Measurements from ENCODE around the gene DERL3. TPM values are rescaled to one million over a fixed set of nuclear protein-coding genes. Genes with fewer than 3 reads are reported as not detected.

DERL3 gene
- total RNA-seq, 1 experiment from 2014 or later = 1.5 TPM

DNA sequence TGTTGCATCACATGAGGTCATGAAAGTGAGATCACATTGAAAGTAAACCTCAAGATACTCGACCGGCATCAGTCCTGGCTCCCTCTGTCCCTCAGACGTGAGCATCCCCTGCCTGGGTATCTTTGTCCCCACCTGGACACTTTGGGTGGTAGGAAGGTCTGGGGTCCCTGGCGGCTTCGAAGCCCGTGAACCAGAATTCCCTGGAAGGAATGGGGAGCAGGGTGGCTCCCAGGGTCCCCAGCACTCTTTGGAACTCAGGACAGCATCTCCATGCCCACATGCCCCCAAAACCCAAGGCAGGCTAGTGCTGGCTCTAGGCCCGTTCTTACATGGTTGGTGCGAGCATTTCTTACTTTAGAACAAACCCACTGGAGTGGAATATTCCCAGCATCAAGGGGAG, 7.5 kb downstream of the DERL3 start:
- POLR2A ChIA-PET (ENCODE audit: low non-redundant PET) = no interaction called here
- intact Hi-C loops (cut with micrococcal nuclease; ENCODE audit: unreplicated experiment) = no loop called here
- DNase-seq (ENCODE audit: low spot score) = no peak

DNA sequence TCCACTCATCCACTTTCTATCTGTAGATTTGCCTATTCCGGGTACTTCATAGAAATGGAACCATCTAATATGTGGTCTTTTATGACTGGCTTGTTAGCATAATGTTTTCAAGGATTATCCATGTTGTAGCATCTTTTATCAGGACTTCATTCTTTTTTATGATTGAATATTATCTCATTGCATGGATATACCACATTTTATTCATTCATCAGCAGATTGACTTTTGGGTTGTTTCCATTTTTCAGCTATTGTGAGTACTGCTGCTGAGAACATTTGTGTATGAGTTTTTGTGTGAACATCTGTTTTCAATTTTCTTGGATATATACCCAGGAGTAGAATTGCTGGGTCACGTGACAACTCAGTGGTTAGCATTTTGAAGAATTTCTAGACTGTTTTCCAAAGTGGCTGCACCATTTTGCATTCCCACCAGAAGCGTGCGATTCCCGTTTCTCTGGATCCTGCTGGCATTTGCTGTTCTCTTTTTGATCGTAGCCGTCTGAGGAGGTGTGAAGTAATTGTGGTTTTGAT, 8.9 kb downstream of the DERL3 start:
- POLR2A ChIA-PET (ENCODE audit: low non-redundant PET) = no interaction called here

More for the DNA sequence above, 7.5 kb downstream of the DERL3 start:
- Histone ChIP-seq H3K9me3 (ENCODE audit: low read depth, low read length, poor library complexity, severe bottlenecking) (no peaks in the 10 kb centered on the region), H3K36me3 (ENCODE audit: insufficient read depth, low read length, poor library complexity, severe bottlenecking) (peaks cover 59% of the 10 kb centered on the region), H3K4me1 (ENCODE audit: insufficient read depth, low read length, poor library complexity, severe bottlenecking) (peaks cover 5% of the 10 kb centered on the region), H3K27ac (ENCODE audit: low read depth, low read length, poor library complexity, severe bottlenecking) (peak overlapping the region; percentile 50), H3K27me3 (replicated peaks; ENCODE audit: insufficient read depth, low read depth, low read length, poor library complexity) (no peaks in the 10 kb centered on the region), H3K4me3 (ENCODE audit: low read depth, low read length, poor library complexity, severe bottlenecking) (no peak overlapping the region)
- CTCF ChIA-PET = interaction anchor here (0.5 kb wide), 1 partner anchor 30 kb away, joined by 5 read pairs; no protein-coding TSS in a partner anchor
- BruUV-seq (replicated peaks) = no TSS peak
- TF ChIP-seq EZH2 (IDR thresholded peaks at IDR 0.05; ENCODE audit: borderline replicate concordance, low read depth, low read length, poor library complexity, severe bottlenecking) = no peak
- TF ChIP-seq, protein P1, sequence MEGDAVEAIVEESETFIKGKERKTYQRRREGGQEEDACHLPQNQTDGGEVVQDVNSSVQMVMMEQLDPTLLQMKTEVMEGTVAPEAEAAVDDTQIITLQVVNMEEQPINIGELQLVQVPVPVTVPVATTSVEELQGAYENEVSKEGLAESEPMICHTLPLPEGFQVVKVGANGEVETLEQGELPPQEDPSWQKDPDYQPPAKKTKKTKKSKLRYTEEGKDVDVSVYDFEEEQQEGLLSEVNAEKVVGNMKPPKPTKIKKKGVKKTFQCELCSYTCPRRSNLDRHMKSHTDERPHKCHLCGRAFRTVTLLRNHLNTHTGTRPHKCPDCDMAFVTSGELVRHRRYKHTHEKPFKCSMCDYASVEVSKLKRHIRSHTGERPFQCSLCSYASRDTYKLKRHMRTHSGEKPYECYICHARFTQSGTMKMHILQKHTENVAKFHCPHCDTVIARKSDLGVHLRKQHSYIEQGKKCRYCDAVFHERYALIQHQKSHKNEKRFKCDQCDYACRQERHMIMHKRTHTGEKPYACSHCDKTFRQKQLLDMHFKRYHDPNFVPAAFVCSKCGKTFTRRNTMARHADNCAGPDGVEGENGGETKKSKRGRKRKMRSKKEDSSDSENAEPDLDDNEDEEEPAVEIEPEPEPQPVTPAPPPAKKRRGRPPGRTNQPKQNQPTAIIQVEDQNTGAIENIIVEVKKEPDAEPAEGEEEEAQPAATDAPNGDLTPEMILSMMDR (conservative IDR thresholded peaks at IDR 0.05; ENCODE audit: low read depth, low read length) = no peak

GRCh38 chr22:23828800-23829680, 9.8 kb downstream of the DERL3 start:
- Histone ChIP-seq H3K4me3 (ENCODE audit: low read depth, low read length, poor library complexity, severe bottlenecking) (no peak overlapping the region), H3K9me3 (ENCODE audit: low read depth, low read length, poor library complexity, severe bottlenecking) (no peaks in the 10 kb centered on the region), H3K36me3 (ENCODE audit: insufficient read depth, low read length, poor library complexity, severe bottlenecking) (peaks cover 64% of the 10 kb centered on the region), H3K27me3 (replicated peaks; ENCODE audit: insufficient read depth, low read depth, low read length, poor library complexity) (no peaks in the 10 kb centered on the region), H3K27ac (ENCODE audit: low read depth, low read length, poor library complexity, severe bottlenecking) (no peak overlapping the region), H3K4me1 (ENCODE audit: insufficient read depth, low read length, poor library complexity, severe bottlenecking) (peaks cover 12% of the 10 kb centered on the region)
- intact Hi-C loops (cut with micrococcal nuclease; ENCODE audit: unreplicated experiment) = no loop called here
- no TSS peak for BruUV-seq (replicated peaks)
- no peak for DNase-seq (ENCODE audit: low spot score)
- POLR2A ChIA-PET (ENCODE audit: low non-redundant PET) = no interaction called here
- TF ChIP-seq, protein P1 (conservative IDR thresholded peaks at IDR 0.05; ENCODE audit: low read depth, low read length) = no peak
- TF ChIP-seq EZH2 (IDR thresholded peaks at IDR 0.05; ENCODE audit: borderline replicate concordance, low read depth, low read length, poor library complexity, severe bottlenecking) = no peak
- CTCF ChIA-PET = no interaction called here

More for the DNA sequence above, 8.9 kb downstream of the DERL3 start:
- Histone ChIP-seq H3K4me1 (ENCODE audit: insufficient read depth, low read length, poor library complexity, severe bottlenecking) (peaks cover 12% of the 10 kb centered on the region), H3K27ac (ENCODE audit: low read depth, low read length, poor library complexity, severe bottlenecking) (no peak overlapping the region), H3K36me3 (ENCODE audit: insufficient read depth, low read length, poor library complexity, severe bottlenecking) (peaks cover 61% of the 10 kb centered on the region), H3K4me3 (ENCODE audit: low read depth, low read length, poor library complexity, severe bottlenecking) (no peak overlapping the region), H3K27me3 (replicated peaks; ENCODE audit: insufficient read depth, low read depth, low read length, poor library complexity) (no peaks in the 10 kb centered on the region), H3K9me3 (ENCODE audit: low read depth, low read length, poor library complexity, severe bottlenecking) (no peaks in the 10 kb centered on the region)
- CTCF ChIA-PET = no interaction called here
- peak; percentile 79 for DNase-seq (ENCODE audit: low spot score)
- intact Hi-C loops (cut with micrococcal nuclease; ENCODE audit: unreplicated experiment) = no loop called here
- BruUV-seq (replicated peaks) = no TSS peak
- TF ChIP-seq, protein P1 (conservative IDR thresholded peaks at IDR 0.05; ENCODE audit: low read depth, low read length) = no peak
- TF ChIP-seq EZH2 (IDR thresholded peaks at IDR 0.05; ENCODE audit: borderline replicate concordance, low read depth, low read length, poor library complexity, severe bottlenecking) = no peak

Measured in A673 (cell line).